ENCODE data around the gene ZP2.

DNA sequence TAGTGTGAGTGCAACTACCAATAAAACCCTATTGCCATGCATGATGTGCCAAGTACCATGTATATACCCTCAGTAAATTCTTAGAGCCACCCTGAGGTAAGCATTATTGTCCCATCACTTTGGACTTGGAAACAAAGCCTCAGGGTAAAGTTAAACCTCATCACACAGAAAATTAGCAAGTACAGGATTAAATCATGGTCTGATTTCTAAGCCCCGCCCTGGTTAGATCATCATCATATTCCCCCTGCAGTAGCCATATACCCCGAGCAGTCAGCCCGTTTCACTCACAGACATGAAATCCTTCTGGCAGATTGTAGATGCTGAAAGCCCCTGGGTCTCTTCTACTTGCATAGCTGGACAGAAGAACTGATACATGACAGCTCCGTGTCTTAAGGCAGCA is 4.8 kb downstream of the ZP2 start:
- TF ChIP-seq CTCF (IDR thresholded peaks at IDR 0.05) (no peak), POLR2A (IDR thresholded peaks at IDR 0.05) (no peak)
